HepG2 (cell line): ENCODE data around the gene SMIM14. TPM values are rescaled to one million over a fixed set of nuclear protein-coding genes. Genes with fewer than 3 reads are reported as not detected.

Source experiments
- BORCS8-MEF2B ChIP-seq: sonication (generic); formaldehyde crosslinking; IDR thresholded peaks from 2 replicates; pipeline ENCODE4 v1.8.0; 2022; ENCODE audit warnings: mild to moderate bottlenecking, missing genetic modification reagents
- GABPA ChIP-seq, 2 experiments: IDR thresholded peaks; 2 replicates each; pipeline ENCODE4 v1.6.1; 2011 to 2016; ENCODE audit warnings: low read depth in 2 of 2, low read length in 1 of 2, missing biosample characterization in 1 of 2, missing genetic modification characterization in 1 of 2
- MLLT10 ChIP-seq: sonication (generic); formaldehyde crosslinking; IDR thresholded peaks from 2 replicates; pipeline ENCODE4 v1.4.0; 2020; ENCODE audit warnings: missing genetic modification reagents
- SP140L ChIP-seq: sonication (generic); formaldehyde crosslinking; IDR thresholded peaks from 2 replicates; pipeline ENCODE4 v1.4.0; 2020; ENCODE audit warnings: missing genetic modification reagents, borderline replicate concordance
- STAG1 ChIP-seq: sonication (generic); formaldehyde crosslinking; IDR thresholded peaks from 2 replicates; pipeline ENCODE4 v1.4.0; 2020; ENCODE audit warnings: missing genetic modification reagents
- ZKSCAN5 ChIP-seq: sonication (generic); formaldehyde crosslinking; IDR thresholded peaks from 2 replicates; pipeline ENCODE4 v1.5.1; 2020; ENCODE audit warnings: mild to moderate bottlenecking, missing genetic modification reagents
- ZNF234 ChIP-seq: sonication (generic); formaldehyde crosslinking; conservative IDR thresholded peaks from 2 replicates; pipeline ENCODE4 v1.5.1; 2020; ENCODE audit warnings: mild to moderate bottlenecking, missing genetic modification reagents
- ZNF329 ChIP-seq: sonication (generic); formaldehyde crosslinking; IDR thresholded peaks from 2 replicates; pipeline ENCODE4 v1.9.0; 2021; ENCODE audit warnings: low read depth, mild to moderate bottlenecking, missing genetic modification reagents
- ZNF335 ChIP-seq: sonication (generic); formaldehyde crosslinking; IDR thresholded peaks from 2 replicates; pipeline ENCODE4 v1.4.0; 2020; ENCODE audit warnings: missing genetic modification reagents
- ZNF761 ChIP-seq: sonication (generic); formaldehyde crosslinking; conservative IDR thresholded peaks from 2 replicates; pipeline ENCODE4 v1.4.0; 2020; ENCODE audit warnings: mild to moderate bottlenecking, missing genetic modification reagents
- polyA plus RNA-seq, 8 experiments: library from polyadenylated mRNA; depleted of rRNA in 3 of 8; stranded (reverse) in 7 of 8; unstranded in 1 of 8; fragments of >200 nt; fragmentation: Illumina TruSeq in 4 of 8; extraction: Trizol in 4 of 8; gene quantifications; 2 replicates each; pipeline versions ENCODE4 v1.2.1 to v1.2.3, GENCODE V29; 2011 to 2016; ENCODE audit warnings: low read depth in 4 of 8, missing spikeins in 1 of 8, mixed read lengths in 1 of 8; ENCODE audit not compliant: insufficient read depth in 1 of 8
- total RNA-seq, 5 experiments: library from RNA; depleted of rRNA; stranded (reverse); fragments of >200 nt; fragmentation: Illumina TruSeq; extraction: Trizol; gene quantifications; 2 replicates each; pipeline ENCODE4 v1.2.3, GENCODE V29; 2016; ENCODE audit warnings: low read depth in 1 of 5
- TF ChIP-seq, protein P1 (sequence below): sonication (generic); formaldehyde crosslinking; IDR thresholded peaks from 2 replicates; pipeline ENCODE4 v1.5.0; 2020; ENCODE audit warnings: missing genetic modification reagents
- TF ChIP-seq, protein P2 (sequence below): sonication (generic); formaldehyde crosslinking; IDR thresholded peaks from 2 replicates; pipeline ENCODE4 v1.4.0; 2020; ENCODE audit warnings: missing genetic modification reagents, borderline replicate concordance
- TF ChIP-seq, protein P3 (sequence below): sonication (generic); formaldehyde crosslinking; IDR thresholded peaks from 2 replicates; pipeline ENCODE4 v1.5.0; 2020; ENCODE audit warnings: mild to moderate bottlenecking, missing genetic modification reagents, borderline replicate concordance
- TF ChIP-seq, protein P4 (sequence below): sonication (generic); formaldehyde crosslinking; conservative IDR thresholded peaks from 2 replicates; pipeline ENCODE4 v1.4.0; 2020; ENCODE audit warnings: missing genetic modification reagents

Gene SMIM14
- total and polyA plus RNA-seq, 2 of the 13 experiments (the other 11 are each of a cell fraction or from before 2014, with no cell fraction given): 16.3 to 28.1 TPM

DNA sequence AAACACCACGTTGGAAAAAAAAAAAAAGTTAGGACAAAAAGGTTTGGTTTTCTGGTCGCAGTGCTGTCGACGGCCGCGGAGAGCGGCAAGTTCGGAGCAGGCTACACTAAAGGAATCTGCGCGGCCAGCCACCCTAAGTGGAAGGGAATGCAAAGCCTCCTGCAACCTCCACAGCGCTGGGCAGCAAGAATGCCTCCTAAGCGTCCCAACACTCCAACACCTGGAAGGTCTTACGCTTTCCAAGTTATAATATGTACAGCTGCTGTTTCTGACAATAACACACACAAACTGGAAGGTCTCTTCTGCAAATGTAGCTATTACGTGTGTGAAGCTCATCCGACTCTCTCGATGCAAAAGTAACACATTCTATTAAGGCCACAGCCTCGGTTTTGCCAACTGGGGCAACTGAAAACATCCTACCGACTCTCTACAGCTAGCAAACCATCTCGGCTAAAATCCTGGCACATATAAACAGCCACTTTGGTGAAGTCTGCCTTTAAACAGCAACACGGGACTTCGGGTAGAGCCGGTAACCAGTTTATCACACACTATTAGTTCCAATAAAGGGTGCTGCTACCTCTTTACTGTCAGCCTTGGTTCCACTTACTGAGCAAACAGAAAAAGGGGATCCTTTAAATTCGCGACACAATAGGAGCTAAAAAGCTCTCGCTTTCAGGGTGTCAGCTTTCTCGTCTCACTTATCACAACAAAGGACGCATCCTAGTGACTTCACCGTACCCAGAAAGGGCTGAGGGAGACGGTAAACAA is 895 bp downstream of the SMIM14 start (continued):
- no peak for TF ChIP-seq SP140L (CRISPR knock-in tag)
- TF ChIP-seq GABPA (IDR thresholded peaks at IDR 0.05; ENCODE audit: low read depth, low read length): no peak
- no peak for TF ChIP-seq GABPA (CRISPR knock-in tag; IDR thresholded peaks at IDR 0.05; ENCODE audit: low read depth)
- TF ChIP-seq, protein P1, sequence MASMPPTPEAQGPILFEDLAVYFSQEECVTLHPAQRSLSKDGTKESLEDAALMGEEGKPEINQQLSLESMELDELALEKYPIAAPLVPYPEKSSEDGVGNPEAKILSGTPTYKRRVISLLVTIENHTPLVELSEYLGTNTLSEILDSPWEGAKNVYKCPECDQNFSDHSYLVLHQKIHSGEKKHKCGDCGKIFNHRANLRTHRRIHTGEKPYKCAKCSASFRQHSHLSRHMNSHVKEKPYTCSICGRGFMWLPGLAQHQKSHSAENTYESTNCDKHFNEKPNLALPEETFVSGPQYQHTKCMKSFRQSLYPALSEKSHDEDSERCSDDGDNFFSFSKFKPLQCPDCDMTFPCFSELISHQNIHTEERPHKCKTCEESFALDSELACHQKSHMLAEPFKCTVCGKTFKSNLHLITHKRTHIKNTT: no peak
- TF ChIP-seq STAG1 (CRISPR knock-in tag): peak; percentile 16; the same call in 1 of the 2 replicates
- TF ChIP-seq ZNF761 (CRISPR knock-in tag): no peak
- TF ChIP-seq, protein P2, sequence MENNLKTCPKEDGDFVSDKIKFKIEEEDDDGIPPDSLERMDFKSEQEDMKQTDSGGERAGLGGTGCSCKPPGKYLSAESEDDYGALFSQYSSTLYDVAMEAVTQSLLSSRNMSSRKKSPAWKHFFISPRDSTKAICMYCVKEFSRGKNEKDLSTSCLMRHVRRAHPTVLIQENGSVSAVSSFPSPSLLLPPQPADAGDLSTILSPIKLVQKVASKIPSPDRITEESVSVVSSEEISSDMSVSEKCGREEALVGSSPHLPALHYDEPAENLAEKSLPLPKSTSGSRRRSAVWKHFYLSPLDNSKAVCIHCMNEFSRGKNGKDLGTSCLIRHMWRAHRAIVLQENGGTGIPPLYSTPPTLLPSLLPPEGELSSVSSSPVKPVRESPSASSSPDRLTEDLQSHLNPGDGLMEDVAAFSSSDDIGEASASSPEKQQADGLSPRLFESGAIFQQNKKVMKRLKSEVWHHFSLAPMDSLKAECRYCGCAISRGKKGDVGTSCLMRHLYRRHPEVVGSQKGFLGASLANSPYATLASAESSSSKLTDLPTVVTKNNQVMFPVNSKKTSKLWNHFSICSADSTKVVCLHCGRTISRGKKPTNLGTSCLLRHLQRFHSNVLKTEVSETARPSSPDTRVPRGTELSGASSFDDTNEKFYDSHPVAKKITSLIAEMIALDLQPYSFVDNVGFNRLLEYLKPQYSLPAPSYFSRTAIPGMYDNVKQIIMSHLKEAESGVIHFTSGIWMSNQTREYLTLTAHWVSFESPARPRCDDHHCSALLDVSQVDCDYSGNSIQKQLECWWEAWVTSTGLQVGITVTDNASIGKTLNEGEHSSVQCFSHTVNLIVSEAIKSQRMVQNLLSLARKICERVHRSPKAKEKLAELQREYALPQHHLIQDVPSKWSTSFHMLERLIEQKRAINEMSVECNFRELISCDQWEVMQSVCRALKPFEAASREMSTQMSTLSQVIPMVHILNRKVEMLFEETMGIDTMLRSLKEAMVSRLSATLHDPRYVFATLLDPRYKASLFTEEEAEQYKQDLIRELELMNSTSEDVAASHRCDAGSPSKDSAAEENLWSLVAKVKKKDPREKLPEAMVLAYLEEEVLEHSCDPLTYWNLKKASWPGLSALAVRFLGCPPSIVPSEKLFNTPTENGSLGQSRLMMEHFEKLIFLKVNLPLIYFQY (CRISPR knock-in tag): no peak
- no peak for TF ChIP-seq ZNF329 (CRISPR knock-in tag)
- no peak for TF ChIP-seq ZNF335 (CRISPR knock-in tag)
- TF ChIP-seq, protein P3, sequence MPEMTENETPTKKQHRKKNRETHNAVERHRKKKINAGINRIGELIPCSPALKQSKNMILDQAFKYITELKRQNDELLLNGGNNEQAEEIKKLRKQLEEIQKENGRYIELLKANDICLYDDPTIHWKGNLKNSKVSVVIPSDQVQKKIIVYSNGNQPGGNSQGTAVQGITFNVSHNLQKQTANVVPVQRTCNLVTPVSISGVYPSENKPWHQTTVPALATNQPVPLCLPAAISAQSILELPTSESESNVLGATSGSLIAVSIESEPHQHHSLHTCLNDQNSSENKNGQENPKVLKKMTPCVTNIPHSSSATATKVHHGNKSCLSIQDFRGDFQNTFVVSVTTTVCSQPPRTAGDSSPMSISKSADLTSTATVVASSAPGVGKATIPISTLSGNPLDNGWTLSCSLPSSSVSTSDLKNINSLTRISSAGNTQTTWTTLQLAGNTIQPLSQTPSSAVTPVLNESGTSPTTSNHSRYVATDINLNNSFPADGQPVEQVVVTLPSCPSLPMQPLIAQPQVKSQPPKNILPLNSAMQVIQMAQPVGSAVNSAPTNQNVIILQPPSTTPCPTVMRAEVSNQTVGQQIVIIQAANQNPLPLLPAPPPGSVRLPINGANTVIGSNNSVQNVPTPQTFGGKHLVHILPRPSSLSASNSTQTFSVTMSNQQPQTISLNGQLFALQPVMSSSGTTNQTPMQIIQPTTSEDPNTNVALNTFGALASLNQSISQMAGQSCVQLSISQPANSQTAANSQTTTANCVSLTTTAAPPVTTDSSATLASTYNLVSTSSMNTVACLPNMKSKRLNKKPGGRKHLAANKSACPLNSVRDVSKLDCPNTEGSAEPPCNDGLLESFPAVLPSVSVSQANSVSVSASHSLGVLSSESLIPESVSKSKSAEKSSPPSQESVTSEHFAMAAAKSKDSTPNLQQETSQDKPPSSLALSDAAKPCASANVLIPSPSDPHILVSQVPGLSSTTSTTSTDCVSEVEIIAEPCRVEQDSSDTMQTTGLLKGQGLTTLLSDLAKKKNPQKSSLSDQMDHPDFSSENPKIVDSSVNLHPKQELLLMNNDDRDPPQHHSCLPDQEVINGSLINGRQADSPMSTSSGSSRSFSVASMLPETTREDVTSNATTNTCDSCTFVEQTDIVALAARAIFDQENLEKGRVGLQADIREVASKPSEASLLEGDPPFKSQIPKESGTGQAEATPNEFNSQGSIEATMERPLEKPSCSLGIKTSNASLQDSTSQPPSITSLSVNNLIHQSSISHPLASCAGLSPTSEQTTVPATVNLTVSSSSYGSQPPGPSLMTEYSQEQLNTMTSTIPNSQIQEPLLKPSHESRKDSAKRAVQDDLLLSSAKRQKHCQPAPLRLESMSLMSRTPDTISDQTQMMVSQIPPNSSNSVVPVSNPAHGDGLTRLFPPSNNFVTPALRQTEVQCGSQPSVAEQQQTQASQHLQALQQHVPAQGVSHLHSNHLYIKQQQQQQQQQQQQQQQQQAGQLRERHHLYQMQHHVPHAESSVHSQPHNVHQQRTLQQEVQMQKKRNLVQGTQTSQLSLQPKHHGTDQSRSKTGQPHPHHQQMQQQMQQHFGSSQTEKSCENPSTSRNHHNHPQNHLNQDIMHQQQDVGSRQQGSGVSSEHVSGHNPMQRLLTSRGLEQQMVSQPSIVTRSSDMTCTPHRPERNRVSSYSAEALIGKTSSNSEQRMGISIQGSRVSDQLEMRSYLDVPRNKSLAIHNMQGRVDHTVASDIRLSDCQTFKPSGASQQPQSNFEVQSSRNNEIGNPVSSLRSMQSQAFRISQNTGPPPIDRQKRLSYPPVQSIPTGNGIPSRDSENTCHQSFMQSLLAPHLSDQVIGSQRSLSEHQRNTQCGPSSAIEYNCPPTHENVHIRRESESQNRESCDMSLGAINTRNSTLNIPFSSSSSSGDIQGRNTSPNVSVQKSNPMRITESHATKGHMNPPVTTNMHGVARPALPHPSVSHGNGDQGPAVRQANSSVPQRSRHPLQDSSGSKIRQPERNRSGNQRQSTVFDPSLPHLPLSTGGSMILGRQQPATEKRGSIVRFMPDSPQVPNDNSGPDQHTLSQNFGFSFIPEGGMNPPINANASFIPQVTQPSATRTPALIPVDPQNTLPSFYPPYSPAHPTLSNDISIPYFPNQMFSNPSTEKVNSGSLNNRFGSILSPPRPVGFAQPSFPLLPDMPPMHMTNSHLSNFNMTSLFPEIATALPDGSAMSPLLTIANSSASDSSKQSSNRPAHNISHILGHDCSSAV: no peak
- peak; percentile 37; the same call in 1 of the 2 replicates for TF ChIP-seq BORCS8-MEF2B (CRISPR knock-in tag)
- TF ChIP-seq ZNF234: no peak
- TF ChIP-seq, protein P4, sequence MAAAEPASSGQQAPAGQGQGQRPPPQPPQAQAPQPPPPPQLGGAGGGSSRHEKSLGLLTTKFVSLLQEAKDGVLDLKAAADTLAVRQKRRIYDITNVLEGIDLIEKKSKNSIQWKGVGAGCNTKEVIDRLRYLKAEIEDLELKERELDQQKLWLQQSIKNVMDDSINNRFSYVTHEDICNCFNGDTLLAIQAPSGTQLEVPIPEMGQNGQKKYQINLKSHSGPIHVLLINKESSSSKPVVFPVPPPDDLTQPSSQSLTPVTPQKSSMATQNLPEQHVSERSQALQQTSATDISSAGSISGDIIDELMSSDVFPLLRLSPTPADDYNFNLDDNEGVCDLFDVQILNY: no peak
- no peak for TF ChIP-seq MLLT10 (CRISPR knock-in tag)
- TF ChIP-seq ZKSCAN5 (CRISPR knock-in tag): no peak
